8988T (cell line): Measurements from ENCODE around the gene ZFAND6.

Experiments
- DNase-seq: peaks from one replicate; pipeline ENCODE4 v3.0.0; 2011

Gene ZFAND6

DNA sequence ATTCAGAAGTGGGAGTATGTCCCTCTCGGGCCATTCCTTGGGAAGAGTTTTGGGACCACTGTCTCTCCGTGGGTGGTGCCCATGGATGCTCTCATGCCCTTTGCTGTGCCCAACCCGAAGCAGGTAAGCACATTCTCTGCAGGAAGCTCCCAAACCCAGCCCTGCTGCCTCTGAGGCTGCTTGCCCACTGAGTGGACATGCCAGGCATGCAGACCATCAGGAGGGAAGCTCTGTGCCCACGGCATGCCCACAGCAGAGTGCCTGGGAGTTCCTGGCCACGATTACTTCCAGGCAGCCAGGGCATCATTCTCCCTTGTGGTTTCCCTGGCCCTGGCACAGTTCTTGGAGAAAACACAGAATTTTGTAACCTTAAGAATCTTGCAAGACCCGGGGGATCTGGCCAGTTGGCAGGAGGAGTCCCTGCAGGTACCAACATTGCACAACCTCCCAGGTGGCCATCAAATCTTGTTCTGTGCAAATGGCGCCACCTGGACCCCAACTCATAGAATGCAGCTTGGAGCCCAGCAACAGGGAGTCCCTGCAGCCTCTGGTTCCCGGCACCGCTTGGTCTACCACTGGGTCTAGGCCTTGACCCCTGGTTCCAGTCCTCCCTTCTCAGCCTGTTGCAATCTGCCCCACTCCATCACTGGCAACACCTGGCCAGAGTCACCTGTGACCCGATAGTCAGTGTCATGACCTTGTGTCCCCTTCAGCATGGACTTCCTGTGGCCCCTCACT lies 113.7 kb downstream of the ZFAND6 start:
- DNase-seq, result peak; percentile 30

GRCh38 chr15:80174017-80174746 lies 114.7 kb downstream of the ZFAND6 start:
- no peak for DNase-seq

GRCh38 chr15:80175436-80175835 lies 116.0 kb downstream of the ZFAND6 start:
- no peak for DNase-seq

DNA sequence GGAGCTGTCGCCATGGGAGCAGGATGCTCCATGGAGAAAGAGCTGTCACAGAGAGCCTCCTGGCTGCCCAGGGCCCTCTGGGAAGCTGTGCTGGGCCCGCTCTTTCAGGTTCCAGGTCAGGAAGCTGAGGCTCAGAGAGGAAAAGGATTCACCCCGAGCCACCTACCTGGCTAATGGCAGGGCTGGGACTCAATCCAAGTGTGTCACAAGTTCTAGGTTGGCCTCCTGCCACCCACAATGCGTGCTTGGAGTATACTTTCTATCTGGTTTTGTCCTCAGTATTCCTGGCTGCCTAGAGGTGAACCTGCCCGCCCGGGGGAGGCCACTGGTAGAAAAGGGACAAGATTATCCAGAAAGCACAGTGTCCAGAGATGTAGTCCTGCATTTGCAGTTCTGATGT lies 117.0 kb downstream of the ZFAND6 start:
- DNase-seq, result no peak

DNA sequence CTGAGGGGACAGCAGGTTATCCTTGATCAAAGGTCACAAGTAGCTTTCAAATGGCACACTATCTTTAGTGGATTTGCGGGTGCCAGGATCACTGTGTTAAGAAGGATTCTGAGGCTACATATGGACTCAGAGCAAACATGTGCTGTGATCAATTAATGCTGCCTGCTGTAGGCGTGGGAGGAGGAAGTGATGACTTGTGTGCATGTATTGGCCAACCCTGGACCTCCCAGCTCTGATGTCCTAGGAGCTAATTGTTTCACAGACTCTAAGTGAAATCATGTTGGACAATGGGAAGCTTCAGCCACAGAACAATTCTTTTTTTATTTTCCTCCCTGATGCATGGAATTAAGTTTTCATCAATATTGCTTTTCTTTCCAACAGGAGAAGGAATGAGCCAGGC lies 117.7 kb downstream of the ZFAND6 start:
- no peak for DNase-seq

- no peak for DNase-seq
These were observed 119.7 kb downstream of the ZFAND6 start for GRCh38 chr15:80179025-80179759.

GRCh38 chr15:80179935-80180334 lies 120.5 kb downstream of the ZFAND6 start:
- DNase-seq, result no peak

DNA sequence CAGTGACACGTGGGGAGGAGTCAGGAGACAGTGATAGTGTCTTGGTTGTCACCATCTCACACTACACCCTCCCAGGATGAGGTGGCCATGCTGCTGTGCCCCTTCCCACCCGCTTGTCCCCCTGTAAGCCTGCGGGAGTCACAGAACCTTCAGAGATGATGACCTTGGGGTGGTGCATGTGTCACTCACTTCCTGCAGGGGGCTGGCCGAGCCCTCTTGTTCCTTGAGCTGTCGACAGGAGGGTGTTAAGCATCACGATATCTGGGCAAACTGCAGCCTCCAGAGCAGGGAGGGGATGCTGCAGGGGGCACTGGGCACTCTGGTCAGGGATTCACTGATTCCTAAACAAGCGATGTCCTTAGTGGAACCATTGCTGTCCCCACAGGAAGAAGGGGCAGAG lies 121.0 kb downstream of the ZFAND6 start:
- DNase-seq, result no peak

DNA sequence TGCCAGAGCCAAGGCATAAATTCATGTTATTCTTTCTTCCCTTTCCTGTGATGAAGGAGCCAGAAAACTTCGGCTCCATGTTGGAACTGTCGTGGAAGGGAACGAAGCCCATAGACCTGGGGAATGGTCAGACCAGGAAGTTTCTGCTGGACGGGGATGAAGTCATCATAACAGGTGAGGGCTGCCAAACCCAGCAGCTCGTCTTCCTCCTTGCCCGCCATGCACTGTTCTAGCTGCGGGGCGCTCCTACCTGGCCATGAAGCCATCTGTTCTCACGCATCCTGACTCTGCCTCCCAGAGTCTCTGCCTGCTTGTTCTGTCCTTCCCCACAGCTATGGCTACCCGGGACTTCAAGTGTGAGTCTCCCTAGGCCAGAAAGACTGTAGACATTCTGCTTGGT lies 121.5 kb downstream of the ZFAND6 start:
- DNase-seq, result no peak

- no peak for DNase-seq
These were observed 123.3 kb downstream of the ZFAND6 start for GRCh38 chr15:80182611-80183261.

GRCh38 chr15:80183306-80183705 lies 123.8 kb downstream of the ZFAND6 start:
- DNase-seq, result no peak

DNA sequence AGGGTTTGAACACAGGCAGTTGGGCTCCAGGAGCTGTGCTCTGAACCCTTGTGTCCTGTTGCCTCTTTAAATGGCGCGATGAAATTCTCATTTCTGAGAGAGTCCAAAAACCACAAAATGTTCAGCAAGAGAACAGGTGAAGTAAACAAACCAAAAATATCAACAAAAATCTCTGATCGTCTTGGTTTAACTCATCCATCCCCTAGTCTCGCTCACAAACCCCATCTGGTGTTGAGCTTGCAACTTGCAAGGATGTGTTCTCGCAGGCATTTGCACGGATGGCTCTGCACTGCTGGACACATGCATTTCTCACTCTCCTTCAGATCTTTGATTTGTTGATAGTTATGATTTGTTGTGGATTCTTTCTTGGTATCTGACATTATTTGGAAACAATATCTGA lies 124.4 kb downstream of the ZFAND6 start:
- no peak for DNase-seq

GRCh38 chr15:80184554-80184953 lies 125.1 kb downstream of the ZFAND6 start:
- no peak for DNase-seq

DNA sequence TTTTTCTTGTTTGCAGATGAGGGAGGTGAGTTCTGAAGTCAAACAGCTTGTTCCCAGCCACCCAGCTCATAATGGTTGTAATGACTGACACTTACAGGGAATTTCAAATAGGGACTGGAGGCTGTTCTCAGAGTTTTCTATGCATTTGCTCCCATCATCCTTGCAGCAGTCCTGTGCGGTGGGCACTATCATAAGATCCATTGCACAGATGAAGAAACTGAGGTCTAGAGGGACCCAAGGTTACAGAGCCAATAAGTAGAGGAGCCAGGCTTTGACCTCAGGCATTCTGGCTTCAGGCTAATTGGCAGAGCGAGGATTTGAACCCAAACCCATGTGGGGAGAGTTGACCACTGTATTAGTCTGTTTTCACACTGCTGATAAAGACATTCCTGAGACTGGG lies 125.7 kb downstream of the ZFAND6 start:
- no peak for DNase-seq

- DNase-seq, result no peak
These were observed 126.6 kb downstream of the ZFAND6 start for GRCh38 chr15:80186066-80186465.

GRCh38 chr15:80186597-80186996 lies 127.1 kb downstream of the ZFAND6 start:
- no peak for DNase-seq
